HG03565 (cell line): Measurements from ENCODE around the gene SMPDL3A.

Experiments used
- ATAC-seq: cut with Tn5 transposase; IDR thresholded peaks from one replicate; pipeline ENCODE4 v1.9.1; 2021; ENCODE audit warnings: mild to moderate bottlenecking, moderate library complexity; ENCODE audit not compliant: unreplicated experiment

The SMPDL3A gene

DNA sequence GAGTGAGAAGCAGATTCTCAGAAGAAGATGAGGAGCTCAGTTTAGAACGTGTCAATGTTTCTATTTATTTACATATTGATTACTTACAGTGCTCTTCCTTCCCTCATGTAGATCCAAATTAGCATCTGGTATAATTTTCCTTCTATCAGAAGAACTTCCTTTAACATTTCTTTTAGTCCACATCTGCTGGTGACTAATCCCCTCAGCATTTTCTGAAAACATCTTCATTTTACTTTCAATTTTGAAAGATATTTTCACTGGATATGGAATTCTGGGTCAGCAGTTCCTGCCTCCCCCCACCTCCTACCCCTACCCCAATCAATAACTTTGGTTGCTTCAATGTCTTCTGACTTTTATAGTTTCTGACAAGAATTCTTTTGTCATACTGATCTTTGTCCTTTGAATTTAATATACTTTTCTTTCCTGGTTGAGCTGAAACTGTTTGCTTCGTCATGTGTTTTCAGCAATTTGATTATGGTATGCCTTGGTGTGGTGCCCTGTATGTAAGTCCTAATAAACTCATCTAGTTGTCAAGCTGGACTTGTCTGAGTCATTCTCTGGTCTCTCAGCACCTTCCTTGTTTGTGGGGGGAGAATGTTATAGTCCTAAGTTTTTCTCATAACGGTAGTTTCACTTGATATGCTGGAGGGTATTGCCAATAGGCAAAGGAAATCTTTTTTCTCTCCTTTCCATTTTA, 57.0 kb downstream of the SMPDL3A start:
- ATAC-seq = no peak

DNA sequence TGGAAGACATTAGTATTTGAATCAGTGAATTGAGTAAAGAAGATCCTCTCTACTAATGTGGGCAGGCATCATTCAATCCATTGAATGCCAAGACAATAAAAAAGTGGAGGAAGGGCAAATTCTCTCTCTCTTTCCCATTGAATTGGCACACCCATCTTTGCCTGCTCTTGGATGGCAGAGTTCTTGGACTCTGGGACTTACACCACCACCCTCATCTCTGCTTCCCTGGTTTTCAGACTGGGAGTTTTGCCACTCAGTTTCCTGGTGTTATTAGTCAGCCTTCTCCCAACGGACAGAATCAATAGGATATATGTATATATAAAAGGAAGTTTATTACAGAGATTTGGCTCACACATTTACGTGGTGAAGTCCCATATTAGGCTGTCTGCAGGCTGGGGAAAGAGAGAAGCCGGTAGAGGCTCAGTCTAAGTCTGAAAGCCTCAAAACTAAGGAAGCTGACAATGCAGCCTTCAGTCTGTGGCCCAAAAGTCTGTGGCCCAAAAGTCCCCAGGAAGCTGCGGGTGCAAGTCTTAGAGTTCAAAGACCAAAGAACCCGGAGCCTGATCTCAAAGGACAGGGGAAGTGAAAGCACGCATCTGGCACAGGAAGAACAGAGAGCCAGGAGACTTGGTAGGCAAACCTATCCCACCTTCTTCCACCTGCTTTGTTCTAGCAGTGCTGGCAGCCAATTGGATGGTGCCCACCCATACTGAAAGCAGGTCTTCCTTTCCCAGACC, 64.4 kb downstream of the SMPDL3A start:
- ATAC-seq = peak; percentile 98
